ENCODE results near the gene HNRNPK. TPM values are rescaled to one million over a fixed set of nuclear protein-coding genes. Genes with fewer than 3 reads are reported as not detected.

Gene HNRNPK
- 610 to 680 TPM (median 623 TPM) in 5 replicates for total RNA-seq (2022; extraction: Qiagen RNA extraction)

GRCh38 chr9:83979812-83980394 is at the start of gene HNRNPK:
TSS of gene HNRNPK (minus strand) at chr9:83980215. CDS start at chr9:83978252, 1,963 bp downstream.

GRCh38 chr9:83980395-83981125 is 545 bp upstream of the HNRNPK start, which contains the start of gene RMI1:
TSS of gene RMI1 (plus strand) at chr9:83980805. CDS start at chr9:84000987, 20,182 bp downstream.

GRCh38 chr9:83920927-83921707 is 58.9 kb downstream of the HNRNPK start, which contains the start of gene KIF27:
TSS of gene KIF27 (minus strand) at chr9:83921432. CDS start at chr9:83915591, 5,841 bp downstream.

Other genes starting within 250 kb of the HNRNPK start
- gene GKAP1, start 162.4 kb downstream of the HNRNPK start, total RNA-seq (2022; extraction: Qiagen RNA extraction), result 4.0 to 5.4 TPM (median 4.4 TPM) in 5 replicates
- 1.0 to 1.5 TPM (median 1.1 TPM) in 5 replicates for gene KIF27, start 58.8 kb downstream of the HNRNPK start, total RNA-seq (2022; extraction: Qiagen RNA extraction)
- gene RMI1, start 590 bp upstream of the HNRNPK start, total RNA-seq (2022; extraction: Qiagen RNA extraction), result 13.2 to 16.7 TPM (median 14.8 TPM) in 5 replicates